Astrocyte (in vitro differentiated cells and primary cell): ENCODE measurements around the gene AMBP. TPM values are rescaled to one million over a fixed set of nuclear protein-coding genes. Genes with fewer than 3 reads are reported as not detected.

Experiments used
- DNase-seq: peaks from one replicate; pipeline ENCODE4 v3.0.0-alpha.2; 2010; ENCODE audit warnings: low read depth
- FAIRE-seq: peaks from 2 replicates; lab custom pipeline; 2011; peaks lifted over from hg19 to GRCh38; lab: Jason Lieb, UNC
- H2AFZ ChIP-seq: 2 replicates; pipeline ENCODE4 v1.6.0; 2012; ENCODE audit warnings: low read depth, low read length, inconsistent platforms
- H3K27ac ChIP-seq: 2 replicates; pipeline ENCODE4 v1.5.1; 2011; ENCODE audit warnings: low read depth, low read length, inconsistent platforms
- H3K27me3 ChIP-seq: 2 replicates; pipeline ENCODE4 v1.6.0; 2011; ENCODE audit warnings: low read length, inconsistent platforms; ENCODE audit not compliant: insufficient read depth
- H3K36me3 ChIP-seq: 2 replicates; pipeline ENCODE4 v1.5.1; 2011; ENCODE audit warnings: low read length, inconsistent platforms; ENCODE audit not compliant: insufficient read depth
- H3K4me1 ChIP-seq: 2 replicates; pipeline ENCODE4 v1.5.1; 2011; ENCODE audit warnings: low read length, inconsistent platforms; ENCODE audit not compliant: insufficient read depth
- H3K4me2 ChIP-seq: 2 replicates; pipeline ENCODE4 v1.6.0; 2012; ENCODE audit warnings: low read length, inconsistent platforms
- H3K4me3 ChIP-seq: 2 replicates; pipeline ENCODE4 v1.5.1; 2011; ENCODE audit warnings: low read depth, mild to moderate bottlenecking, low read length, inconsistent platforms; ENCODE audit not compliant: insufficient read depth
- H3K79me2 ChIP-seq: 2 replicates; pipeline ENCODE4 v1.6.0; 2012; ENCODE audit warnings: mild to moderate bottlenecking, low read length, inconsistent platforms; ENCODE audit not compliant: insufficient read depth
- H3K9ac ChIP-seq: 2 replicates; pipeline ENCODE4 v1.6.0; 2012; ENCODE audit warnings: mild to moderate bottlenecking, low read length, inconsistent platforms
- H3K9me3 ChIP-seq: 2 replicates; pipeline ENCODE4 v1.5.1; 2012; ENCODE audit warnings: low read depth, mild to moderate bottlenecking, low read length, inconsistent platforms; ENCODE audit not compliant: insufficient read depth
- H4K20me1 ChIP-seq: 2 replicates; pipeline ENCODE4 v1.6.0; 2012; ENCODE audit warnings: low read length, inconsistent platforms; ENCODE audit not compliant: insufficient read depth
- H3K27ac Mint-ChIP-seq: one replicate; pipeline ENCODE4 v1.8.0; 2021; ENCODE audit warnings: mild to moderate bottlenecking, mixed read lengths; ENCODE audit not compliant: unreplicated experiment
- H3K27me3 Mint-ChIP-seq: one replicate; pipeline ENCODE4 v1.8.0; 2021; ENCODE audit warnings: low read depth, mixed read lengths; ENCODE audit not compliant: unreplicated experiment
- H3K36me3 Mint-ChIP-seq: one replicate; pipeline ENCODE4 v1.8.0; 2021; ENCODE audit warnings: low read depth, mixed read lengths; ENCODE audit not compliant: unreplicated experiment
- H3K4me1 Mint-ChIP-seq: one replicate; pipeline ENCODE4 v1.8.0; 2021; ENCODE audit warnings: low read depth, mixed read lengths; ENCODE audit not compliant: unreplicated experiment
- H3K4me3 Mint-ChIP-seq: one replicate; pipeline ENCODE4 v1.8.0; 2021; ENCODE audit warnings: mild to moderate bottlenecking, moderate library complexity, mixed read lengths; ENCODE audit not compliant: unreplicated experiment
- H3K9me3 Mint-ChIP-seq: one replicate; pipeline ENCODE4 v1.8.0; 2021; ENCODE audit warnings: mild to moderate bottlenecking, mixed read lengths; ENCODE audit not compliant: unreplicated experiment
- EZH2 ChIP-seq: IDR thresholded peaks from 2 replicates; pipeline ENCODE4 v1.6.1; 2012; ENCODE audit warnings: mild to moderate bottlenecking, low read length, inconsistent platforms; ENCODE audit not compliant: insufficient read depth
- total RNA-seq: library from RNA; stranded (reverse); gene quantifications from 2 replicates; pipeline ENCODE4 v1.2.1, GENCODE V29; 2021
- TF ChIP-seq, protein P1 (sequence below): IDR thresholded peaks from 2 replicates; pipeline ENCODE4 v1.5.1; 2011; ENCODE audit warnings: low read depth, mild to moderate bottlenecking, inconsistent platforms, low read length, moderate library complexity; ENCODE audit not compliant: insufficient read depth

AMBP gene
- total RNA-seq, 1 donor from 2014 or later: not detected

DNA sequence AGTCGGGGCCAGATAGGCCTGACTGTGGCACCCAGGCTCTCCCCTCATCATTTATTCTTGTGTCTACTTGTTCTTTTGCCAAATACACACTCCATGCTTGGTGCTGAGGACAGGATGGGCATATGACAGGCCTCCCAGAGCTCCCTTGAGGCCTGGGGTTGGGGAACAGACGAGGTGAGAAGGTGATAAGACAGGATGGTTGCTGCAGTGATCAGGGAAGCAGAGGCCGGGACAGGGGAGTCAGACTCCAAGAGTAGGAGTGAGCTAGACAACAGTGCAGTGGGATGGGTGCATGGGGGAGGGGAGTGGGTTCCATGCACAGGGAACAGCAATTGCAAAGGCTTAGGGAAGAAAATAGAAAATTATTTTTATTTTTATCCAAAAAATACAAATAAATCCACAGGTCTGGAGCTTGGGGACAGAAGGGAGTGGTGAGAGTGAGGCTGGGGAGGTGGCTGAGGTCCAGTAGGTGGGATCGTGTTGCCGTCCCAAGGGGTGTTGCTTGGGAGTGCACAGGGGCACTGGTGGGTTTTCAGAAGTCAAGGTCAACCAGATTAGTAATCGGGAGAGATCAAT is 3.4 kb upstream of the AMBP start:
- Mint-ChIP-seq H3K36me3 (no peaks in the 10 kb centered on the region), H3K27ac (peak overlapping the region; percentile 31), H3K27me3 (peaks cover 37% of the 10 kb centered on the region), H3K4me3 (no peak overlapping the region), H3K4me1 (no peaks in the 10 kb centered on the region), H3K9me3 (peaks cover 2% of the 10 kb centered on the region)
- no peak overlapping the region for H3K9ac ChIP-seq
- no peak for DNase-seq
- no peak overlapping the region for H2AFZ ChIP-seq
- TF ChIP-seq, protein P1, sequence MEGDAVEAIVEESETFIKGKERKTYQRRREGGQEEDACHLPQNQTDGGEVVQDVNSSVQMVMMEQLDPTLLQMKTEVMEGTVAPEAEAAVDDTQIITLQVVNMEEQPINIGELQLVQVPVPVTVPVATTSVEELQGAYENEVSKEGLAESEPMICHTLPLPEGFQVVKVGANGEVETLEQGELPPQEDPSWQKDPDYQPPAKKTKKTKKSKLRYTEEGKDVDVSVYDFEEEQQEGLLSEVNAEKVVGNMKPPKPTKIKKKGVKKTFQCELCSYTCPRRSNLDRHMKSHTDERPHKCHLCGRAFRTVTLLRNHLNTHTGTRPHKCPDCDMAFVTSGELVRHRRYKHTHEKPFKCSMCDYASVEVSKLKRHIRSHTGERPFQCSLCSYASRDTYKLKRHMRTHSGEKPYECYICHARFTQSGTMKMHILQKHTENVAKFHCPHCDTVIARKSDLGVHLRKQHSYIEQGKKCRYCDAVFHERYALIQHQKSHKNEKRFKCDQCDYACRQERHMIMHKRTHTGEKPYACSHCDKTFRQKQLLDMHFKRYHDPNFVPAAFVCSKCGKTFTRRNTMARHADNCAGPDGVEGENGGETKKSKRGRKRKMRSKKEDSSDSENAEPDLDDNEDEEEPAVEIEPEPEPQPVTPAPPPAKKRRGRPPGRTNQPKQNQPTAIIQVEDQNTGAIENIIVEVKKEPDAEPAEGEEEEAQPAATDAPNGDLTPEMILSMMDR: no peak
- TF ChIP-seq EZH2: no peak
- no peak for FAIRE-seq
- H3K79me2 ChIP-seq: no peaks in the 10 kb centered on the region
- no peaks in the 10 kb centered on the region for H4K20me1 ChIP-seq
- no peak overlapping the region for H3K27ac ChIP-seq
- no peaks in the 10 kb centered on the region for H3K4me1 ChIP-seq
- H3K4me3 ChIP-seq: no peak overlapping the region
- H3K9me3 ChIP-seq: peaks cover 7% of the 10 kb centered on the region
- no peaks in the 10 kb centered on the region for H3K36me3 ChIP-seq
- peaks cover 7% of the 10 kb centered on the region for H3K27me3 ChIP-seq
- H3K4me2 ChIP-seq: no peak overlapping the region

DNA sequence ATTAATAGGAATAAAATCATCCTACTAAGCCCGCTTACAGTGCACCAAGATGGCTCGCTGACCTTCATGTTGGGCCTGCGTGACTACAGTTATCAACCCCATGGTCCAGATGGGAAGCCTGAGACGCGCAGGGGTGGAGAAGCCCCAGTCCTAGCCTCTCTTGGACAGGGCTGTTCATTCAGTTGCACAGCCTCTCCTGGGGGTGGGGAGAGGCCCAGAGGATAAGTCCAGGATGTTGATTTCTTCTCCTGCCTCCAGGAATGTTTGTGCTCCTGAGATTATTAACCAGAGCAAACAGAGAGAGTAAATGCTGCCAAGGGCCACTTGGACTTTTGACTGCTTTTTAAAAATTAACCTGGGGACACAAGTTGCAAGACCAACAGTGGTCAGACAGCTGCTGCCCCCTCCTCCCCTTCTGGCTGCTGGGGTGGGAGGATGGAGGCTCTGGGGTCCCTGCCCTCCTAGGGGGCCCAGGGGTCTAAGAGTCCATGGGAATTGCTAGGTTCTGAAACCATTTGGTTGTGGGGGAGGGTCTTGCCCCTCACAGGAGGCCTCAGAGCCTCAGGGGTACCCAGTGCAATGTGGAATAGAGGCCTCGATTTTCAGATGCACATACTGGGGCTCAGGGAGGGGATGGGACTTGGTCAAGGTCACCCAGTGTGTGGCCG is 2.8 kb upstream of the AMBP start:
- Histone ChIP-seq H3K27me3 (peaks cover 10% of the 10 kb centered on the region), H3K9me3 (peaks cover 7% of the 10 kb centered on the region), H3K4me2 (no peak overlapping the region), H4K20me1 (no peaks in the 10 kb centered on the region), H3K27ac (no peak overlapping the region), H2AFZ (no peak overlapping the region), H3K4me3 (no peak overlapping the region), H3K9ac (no peak overlapping the region), H3K36me3 (no peaks in the 10 kb centered on the region), H3K79me2 (no peaks in the 10 kb centered on the region), H3K4me1 (no peaks in the 10 kb centered on the region)
- Mint-ChIP-seq H3K4me1 (no peaks in the 10 kb centered on the region), H3K27me3 (peaks cover 40% of the 10 kb centered on the region), H3K4me3 (no peak overlapping the region), H3K27ac (peak overlapping the region; percentile 31), H3K9me3 (peaks cover 3% of the 10 kb centered on the region), H3K36me3 (no peaks in the 10 kb centered on the region)
- no peak for TF ChIP-seq EZH2
- DNase-seq (no peak), FAIRE-seq (no peak)

DNA sequence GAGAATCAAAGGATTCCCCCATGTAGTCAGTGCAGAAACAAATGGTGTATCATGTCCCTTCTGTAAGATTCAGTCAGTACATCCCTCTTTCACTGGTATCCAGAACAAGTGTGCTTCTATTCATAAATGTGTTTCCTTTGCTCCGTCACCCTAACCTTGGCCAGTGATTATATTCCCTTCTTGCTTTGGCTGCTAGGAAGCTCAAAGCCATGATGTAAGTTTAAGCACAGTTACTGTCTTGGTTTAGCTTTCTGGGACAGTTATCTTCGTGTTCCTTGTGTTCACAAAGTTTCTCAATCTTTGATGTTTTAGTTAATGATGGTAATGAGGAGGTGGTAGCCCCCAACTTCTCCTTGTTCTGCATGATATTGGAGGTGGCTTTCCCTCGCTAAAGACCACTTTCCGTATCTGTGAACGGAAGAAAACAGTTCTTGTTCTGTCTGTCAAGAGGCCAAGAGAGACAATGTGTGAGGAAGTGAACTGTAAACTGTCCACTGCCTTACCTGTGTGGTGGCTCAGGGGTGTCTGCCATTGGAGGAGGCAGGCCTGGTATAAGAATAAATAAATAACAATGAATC is 2.2 kb upstream of the AMBP start:
- Mint-ChIP-seq H3K4me1 (no peaks in the 10 kb centered on the region), H3K4me3 (no peak overlapping the region), H3K27me3 (peaks cover 46% of the 10 kb centered on the region), H3K36me3 (no peaks in the 10 kb centered on the region), H3K27ac (peak overlapping the region; percentile 87), H3K9me3 (peaks cover 4% of the 10 kb centered on the region)
- Histone ChIP-seq H3K4me2 (no peak overlapping the region), H3K27ac (no peak overlapping the region), H3K9ac (no peak overlapping the region), H3K36me3 (no peaks in the 10 kb centered on the region), H3K27me3 (peaks cover 16% of the 10 kb centered on the region), H2AFZ (no peak overlapping the region), H3K9me3 (peaks cover 7% of the 10 kb centered on the region), H3K4me1 (no peaks in the 10 kb centered on the region), H3K4me3 (no peak overlapping the region), H4K20me1 (no peaks in the 10 kb centered on the region), H3K79me2 (no peaks in the 10 kb centered on the region)
- no peak for TF ChIP-seq EZH2
- TF ChIP-seq, protein P1: no peak
- DNase-seq (no peak), FAIRE-seq (no peak)
